Left lung (tissue), 10 donors: ENCODE results near the gene ALDH3A1. TPM values are rescaled to one million over a fixed set of nuclear protein-coding genes. Genes with fewer than 3 reads are reported as not detected.

ENCODE experiments used
- ATAC-seq: fragments of 200-7000 bp; cut with Tn5 transposase; one replicate; pipeline ENCODE4 v1.9.1; 2020; ENCODE audit warnings: moderate library complexity
- DNase-seq, 4 donors: peaks; one replicate each; pipeline ENCODE4 v3.0.0-alpha.2; 2013 to 2020
- H3K27ac ChIP-seq, 2 donors: fragments of 200-600 bp; sonication (generic) in 1 of 2; one replicate each; pipeline versions ENCODE4 v1.5.0 to v1.8.0; 2020 to 2021
- H3K27me3 ChIP-seq, 2 donors: fragments of 200-600 bp; sonication (generic) in 1 of 2; one replicate each; pipeline versions ENCODE4 v1.5.0 to v1.8.0; 2020 to 2021
- H3K36me3 ChIP-seq, 2 donors: fragments of 200-600 bp; sonication (generic) in 1 of 2; one replicate each; pipeline versions ENCODE4 v1.5.0 to v1.8.0; 2020 to 2021
- H3K4me1 ChIP-seq, 2 donors: fragments of 200-600 bp; one replicate each; pipeline ENCODE4 v1.8.0; 2021
- H3K4me3 ChIP-seq, 2 donors: fragments of 200-600 bp; sonication (generic) in 1 of 2; one replicate each; pipeline versions ENCODE4 v1.5.0 to v1.8.0; 2020 to 2021; ENCODE audit warnings: mild to moderate bottlenecking in 1 of 2
- H3K9me3 ChIP-seq, 2 donors: fragments of 200-600 bp; sonication (generic) in 1 of 2; one replicate each; pipeline versions ENCODE4 v1.5.0 to v1.8.0; 2020 to 2021
- CTCF ChIP-seq, 2 donors: fragments of 200-600 bp; sonication (generic) in 1 of 2; IDR thresholded peaks; one replicate each; pipeline versions ENCODE4 v1.5.0 to v1.8.0; 2021; ENCODE audit warnings: antibody characterized with exemption in 2 of 2
- intact Hi-C, 2 donors: fragments of 100-400 bp; cut with DNase I; formaldehyde crosslinking; loops; one replicate each; pipeline versions ENCODE4 v1.11.2 to v1.14.2; 2022
- polyA plus RNA-seq, 6 donors: library from polyadenylated mRNA; unstranded; fragments of 120-200 nt; gene quantifications; one replicate each; pipeline ENCODE4 v1.2.1, GENCODE V29; 2013; ENCODE audit not compliant: insufficient read length in 6 of 6
- total RNA-seq, 2 donors: library from RNA; stranded (reverse); fragmentation: NEBNext Ultra II Directional; extraction: Animal tissue kit (Norgen Biotek cat#: 25700); gene quantifications; one replicate each; pipeline ENCODE4 v1.2.1, GENCODE V29; 2021
- donor health status: DM: no; HTN: yes; CAD: no.
- donor health status: DM: no; HTN: no; CAD: no.

ALDH3A1 gene
- total and polyA plus RNA-seq, 8 donors = 0.41 to 4.7 (median 0.68) TPM

GRCh38 chr17:19750020-19750572 lies 2.0 kb upstream of the ALDH3A1 start:
- no peak overlapping the region for H3K4me3 ChIP-seq

GRCh38 chr17:19748807-19749193 lies 702 bp upstream of the ALDH3A1 start:
- intact Hi-C loops = no loop called here
- Histone ChIP-seq H3K4me1 (peaks cover 0 to 33% of the 10 kb centered on the region in 2 donors), H3K9me3 (no peaks in the 10 kb centered on the region), H3K27me3 (no peaks in the 10 kb centered on the region), H3K36me3 (no peaks in the 10 kb centered on the region), H3K27ac (no peak overlapping the region), H3K4me3 (no peak overlapping the region)
- no peak for ATAC-seq
- DNase-seq = no peak
- no peak for TF ChIP-seq CTCF (IDR thresholded peaks at IDR 0.05)

More at GRCh38 chr17:19750020-19750572, 2.0 kb upstream of the ALDH3A1 start:
- no peaks in the 10 kb centered on the region for H3K36me3 ChIP-seq
- no peak for ATAC-seq
- intact Hi-C loops = no loop called here
- no peaks in the 10 kb centered on the region for H3K27me3 ChIP-seq
- H3K9me3 ChIP-seq = no peaks in the 10 kb centered on the region
- peaks cover 0 to 24% of the 10 kb centered on the region in 2 donors for H3K4me1 ChIP-seq
- no peak for TF ChIP-seq CTCF (IDR thresholded peaks at IDR 0.05)
- peak in 1 of 4 donors; percentile 65 for DNase-seq
- H3K27ac ChIP-seq = no peak overlapping the region

GRCh38 chr17:19747159-19747719 lies 859 bp downstream of the ALDH3A1 start:
- H3K4me3 ChIP-seq = no peak overlapping the region
- intact Hi-C loops = no loop called here
- no peak overlapping the region for H3K27ac ChIP-seq
- ATAC-seq (no peak), DNase-seq (no peak)
- TF ChIP-seq CTCF (IDR thresholded peaks at IDR 0.05) = no peak
- no peaks in the 10 kb centered on the region for H3K9me3 ChIP-seq
- H3K4me1 ChIP-seq = peaks cover 0 to 19% of the 10 kb centered on the region in 2 donors
- no peaks in the 10 kb centered on the region for H3K27me3 ChIP-seq
- H3K36me3 ChIP-seq = no peaks in the 10 kb centered on the region

GRCh38 chr17:19746517-19746916 lies 1.6 kb downstream of the ALDH3A1 start:
- no peak overlapping the region for H3K4me3 ChIP-seq
- H3K27ac ChIP-seq = no peak overlapping the region
- intact Hi-C loops = no loop called here
- TF ChIP-seq CTCF (IDR thresholded peaks at IDR 0.05) = no peak
- H3K9me3 ChIP-seq = no peaks in the 10 kb centered on the region
- no peaks in the 10 kb centered on the region for H3K36me3 ChIP-seq
- H3K4me1 ChIP-seq = peaks cover 0 to 18% of the 10 kb centered on the region in 2 donors
- DNase-seq (no peak), ATAC-seq (no peak)
- no peaks in the 10 kb centered on the region for H3K27me3 ChIP-seq

- no peak overlapping the region for H3K27ac ChIP-seq
- H3K4me3 ChIP-seq = peak overlapping the region; percentile 42 to 46
- no peaks in the 10 kb centered on the region for H3K27me3 ChIP-seq
- H3K36me3 ChIP-seq = no peaks in the 10 kb centered on the region
- ATAC-seq (peak; percentile 96), DNase-seq (peak; percentile 82 to 95 (median 90))
- intact Hi-C loops = no loop called here
- peak; percentile 94 to 97 for TF ChIP-seq CTCF (IDR thresholded peaks at IDR 0.05)
- H3K9me3 ChIP-seq = no peaks in the 10 kb centered on the region
- peaks cover 0 to 18% of the 10 kb centered on the region in 2 donors for H3K4me1 ChIP-seq
These were observed 3.0 kb downstream of the ALDH3A1 start for GRCh38 chr17:19744922-19745757.
